Stimulated activated CD8-positive, alpha-beta memory T cell treated with anti-CD3 and anti-CD28 coated beads, Interleukin-4, amount 100 ng/mL, for 1 hour (primary cell): ENCODE data around the gene FOXJ3.

ENCODE experiments used
- DNase-seq, 2 donors: peaks; one replicate each; pipeline ENCODE4 v3.0.0-alpha.2; 2020; ENCODE audit warnings: low read depth in 2 of 2, low spot score in 1 of 2

The FOXJ3 gene

DNA sequence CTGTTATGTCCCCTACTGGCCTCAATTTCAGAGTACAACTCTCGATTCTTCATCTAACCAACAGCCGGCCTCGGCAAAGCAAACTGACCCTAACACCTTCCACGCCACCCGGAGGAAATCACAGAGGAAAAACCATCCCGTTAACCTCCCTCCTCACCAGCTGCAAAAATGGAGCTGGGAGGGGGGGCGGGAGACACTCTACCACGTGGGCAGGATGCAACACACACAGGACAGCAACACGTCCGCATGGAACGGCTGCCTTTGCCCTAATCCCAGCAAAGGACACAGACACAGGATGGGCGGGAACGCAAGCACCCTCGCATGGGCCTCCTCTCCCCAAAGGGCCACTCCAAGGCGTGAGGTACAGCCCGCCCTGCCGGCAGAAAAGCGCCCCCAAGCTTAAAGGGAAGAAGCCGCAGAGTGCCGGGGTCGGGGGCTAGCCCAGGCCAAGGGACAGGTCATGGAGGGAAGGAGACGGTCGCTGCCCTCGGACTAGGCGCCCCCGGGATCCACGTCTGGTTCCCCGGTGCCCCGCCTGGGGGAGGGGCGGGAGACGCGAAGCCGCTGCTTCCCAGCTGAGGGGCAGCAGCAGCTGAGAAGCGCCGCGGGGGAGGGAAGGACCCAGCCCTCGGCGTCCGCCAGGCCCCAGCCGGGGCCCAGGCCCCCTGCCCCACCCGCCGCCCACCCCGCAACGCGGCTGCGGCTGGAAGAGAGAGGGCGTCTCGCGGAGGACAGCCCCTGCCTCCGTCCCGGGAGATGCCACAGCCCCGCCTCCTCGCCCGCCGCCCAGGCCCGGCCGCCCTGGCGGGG, 590 bp downstream of the FOXJ3 start:
- DNase-seq = no peak

DNA sequence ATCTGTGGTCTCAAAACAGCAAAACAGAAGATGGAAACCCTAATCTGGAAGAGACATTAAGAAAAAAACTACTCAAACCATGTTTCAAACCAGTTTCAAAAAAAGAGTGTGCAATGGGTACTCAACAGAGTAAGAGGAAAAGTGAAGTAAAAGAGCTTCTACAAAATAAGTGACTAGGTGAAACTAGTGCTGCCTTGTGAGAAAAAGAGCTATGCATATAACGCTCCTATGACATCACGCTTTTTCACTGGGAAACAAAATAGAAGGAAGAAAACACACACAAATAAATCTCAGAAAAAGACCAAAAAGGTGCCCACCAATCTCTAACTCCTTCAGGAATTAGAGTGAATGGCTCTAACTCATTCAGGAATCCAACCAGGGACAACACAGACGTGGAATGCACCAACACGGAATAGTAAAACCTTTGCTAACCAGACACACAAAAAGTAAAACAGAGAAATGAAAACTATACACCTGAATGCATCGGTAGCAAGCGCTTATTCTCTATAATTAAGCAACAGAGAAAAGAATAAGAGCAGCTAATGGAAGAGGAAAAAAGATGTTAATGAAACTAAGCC, 1.3 kb downstream of the FOXJ3 start:
- no peak for DNase-seq

- DNase-seq = no peak
Measured at GRCh38 chr1:42332877-42333276, 2.2 kb downstream of the FOXJ3 start.

GRCh38 chr1:42330215-42330614, 4.8 kb downstream of the FOXJ3 start:
- DNase-seq = no peak

DNA sequence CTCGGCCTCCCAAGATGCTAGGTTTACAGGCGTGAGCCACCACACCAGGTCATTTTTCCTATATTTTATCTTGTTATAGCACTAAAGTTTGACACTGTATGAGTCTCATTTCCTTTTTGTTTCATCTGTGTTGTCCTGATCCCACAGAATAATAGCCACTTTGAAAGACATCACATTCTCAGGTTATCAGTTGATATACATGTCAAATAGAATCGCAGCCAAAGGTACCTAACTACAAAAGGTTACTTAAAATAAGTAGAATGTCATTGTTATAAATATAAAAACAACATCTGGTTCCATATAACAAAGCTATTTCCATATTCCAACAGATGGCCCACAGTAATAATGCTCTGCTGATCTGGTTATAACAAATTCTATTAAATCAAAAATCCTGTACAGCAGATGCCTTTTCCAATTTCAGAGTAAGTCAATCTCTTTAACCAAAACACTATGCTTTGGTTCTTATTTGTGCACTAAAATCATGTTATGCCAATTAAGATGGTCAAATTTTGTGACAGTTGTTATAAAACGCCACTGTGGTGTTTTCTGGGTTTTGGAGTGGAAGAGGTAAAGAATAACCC, 6.0 kb downstream of the FOXJ3 start:
- no peak for DNase-seq

DNA sequence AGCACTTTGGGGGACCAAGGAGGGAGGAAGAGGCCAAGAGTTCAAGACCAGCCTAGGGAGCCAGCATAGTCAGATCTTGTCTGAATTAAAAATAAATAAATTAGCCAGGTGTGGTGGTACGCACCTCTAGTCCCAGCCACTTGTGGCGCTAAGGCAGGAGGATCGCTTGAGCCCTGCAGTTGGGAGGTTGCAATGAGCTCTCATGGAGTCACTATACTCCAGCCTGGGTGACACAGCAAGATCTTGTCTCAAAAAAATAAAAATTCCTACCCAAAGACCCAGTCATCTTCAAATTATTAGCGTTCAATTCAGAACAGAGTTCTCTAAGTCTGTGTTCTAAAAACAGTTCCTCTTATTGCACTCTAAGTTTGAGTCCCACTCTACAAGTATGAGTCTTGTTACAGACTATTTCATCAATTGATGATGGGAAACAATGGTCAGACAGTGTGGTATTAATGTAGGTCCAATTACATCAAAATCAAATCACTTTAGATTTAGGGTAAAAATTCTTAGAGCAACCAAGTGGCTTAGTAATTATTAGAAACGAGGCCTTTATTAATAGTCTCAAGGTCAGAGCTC, 6.9 kb downstream of the FOXJ3 start:
- DNase-seq = no peak

DNA sequence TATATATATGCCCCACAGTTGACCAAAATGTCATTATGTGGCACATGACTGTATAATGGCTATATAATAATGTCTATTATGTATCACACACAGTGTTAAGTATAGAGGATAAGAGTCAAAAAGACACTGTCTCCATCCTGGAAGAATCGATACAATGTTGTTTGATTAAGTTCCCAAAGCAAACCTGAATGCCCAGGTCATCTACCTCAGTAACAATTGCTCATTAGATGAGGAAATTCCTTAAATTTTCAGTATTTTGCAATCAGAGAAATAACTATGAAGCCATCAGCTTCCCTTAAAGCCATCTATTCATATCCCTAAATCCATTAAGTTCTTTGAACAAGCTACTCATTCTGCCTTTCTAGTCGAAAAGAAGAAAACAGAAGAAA, 10.0 kb downstream of the FOXJ3 start:
- DNase-seq = no peak

DNA sequence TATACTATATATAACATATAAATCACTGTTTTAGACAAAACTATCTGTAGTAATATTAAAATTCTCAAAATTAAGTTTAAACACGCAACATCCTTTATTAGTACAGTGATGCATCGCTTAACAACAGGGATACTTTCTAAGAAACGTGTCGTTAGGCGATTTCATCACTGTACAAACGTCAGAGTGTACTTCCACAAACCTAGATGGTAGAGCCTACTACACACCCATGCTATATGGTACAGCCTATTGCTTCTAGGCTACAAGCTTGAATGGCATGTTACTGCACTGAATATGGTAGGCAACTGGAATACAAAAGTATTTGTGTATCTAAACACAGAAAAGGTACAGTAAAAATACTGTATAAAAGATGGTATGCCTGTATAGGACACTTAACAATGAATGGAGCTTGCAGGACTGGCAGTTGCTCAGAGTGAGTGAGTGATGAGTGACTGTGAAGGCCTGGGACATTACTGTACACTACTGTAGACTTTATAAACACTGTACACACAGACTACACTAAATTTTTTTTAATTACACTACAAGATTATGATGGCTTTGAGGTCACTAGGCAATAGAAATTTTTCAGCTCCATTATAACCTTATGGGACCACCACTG, 10.5 kb downstream of the FOXJ3 start:
- no peak for DNase-seq

GRCh38 chr1:42323551-42323950, 11.5 kb downstream of the FOXJ3 start:
- DNase-seq = no peak

DNA sequence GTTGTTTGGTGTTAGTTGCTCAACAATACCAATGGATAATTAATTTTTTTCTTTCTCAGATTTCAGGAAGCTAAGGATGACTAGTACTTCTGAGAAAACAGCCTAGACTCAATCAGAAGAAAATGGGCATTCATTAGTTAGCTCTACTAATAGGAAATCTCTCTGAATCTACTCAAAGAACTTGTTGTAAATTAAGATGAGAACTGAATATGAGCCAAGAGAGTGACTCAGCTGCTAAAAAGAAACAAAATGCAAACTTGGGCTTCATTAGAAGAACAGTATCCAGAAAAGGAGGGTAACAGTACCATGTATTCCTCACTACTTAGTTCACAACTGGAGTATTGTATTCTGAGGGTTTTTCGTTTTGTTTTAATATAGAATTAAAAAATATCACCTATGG, 12.5 kb downstream of the FOXJ3 start:
- no peak for DNase-seq

DNA sequence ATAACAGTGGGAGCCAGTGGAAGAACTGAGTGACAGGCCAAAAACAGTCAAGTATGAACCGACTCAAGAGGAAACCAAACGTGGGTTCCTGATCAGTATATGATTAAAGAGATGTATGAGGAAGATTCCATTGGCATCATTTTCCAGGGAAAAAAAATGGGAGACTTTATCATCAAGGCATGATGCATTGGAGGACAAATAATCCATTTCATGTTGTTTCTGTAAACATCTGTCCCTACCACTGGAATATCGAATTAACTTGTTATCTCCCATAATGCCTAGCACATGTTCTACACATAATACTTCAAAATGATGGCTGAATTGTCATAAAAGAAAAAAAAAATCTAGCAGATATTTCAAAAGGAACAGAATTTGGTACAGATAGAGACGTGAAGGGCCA, 13.3 kb downstream of the FOXJ3 start:
- DNase-seq = no peak

DNA sequence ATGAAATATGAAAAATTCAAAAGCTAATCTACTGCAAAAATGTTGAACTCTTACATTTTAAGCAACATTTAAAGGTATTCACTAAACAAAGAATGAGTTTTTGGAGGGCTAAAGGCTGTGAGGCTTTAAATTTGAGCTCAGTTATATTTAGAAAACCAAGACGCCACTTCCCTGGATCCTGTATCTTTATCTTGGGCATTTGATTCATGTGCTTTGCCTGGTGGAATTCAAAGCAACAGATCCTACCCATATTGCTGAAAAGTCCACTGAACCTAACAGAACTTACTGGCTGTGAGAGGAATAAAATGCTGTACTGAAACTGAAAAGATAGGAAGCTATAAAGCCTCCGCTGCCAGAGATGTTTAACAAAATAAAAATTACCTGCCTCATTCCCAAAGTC, 14.3 kb downstream of the FOXJ3 start:
- no peak for DNase-seq

DNA sequence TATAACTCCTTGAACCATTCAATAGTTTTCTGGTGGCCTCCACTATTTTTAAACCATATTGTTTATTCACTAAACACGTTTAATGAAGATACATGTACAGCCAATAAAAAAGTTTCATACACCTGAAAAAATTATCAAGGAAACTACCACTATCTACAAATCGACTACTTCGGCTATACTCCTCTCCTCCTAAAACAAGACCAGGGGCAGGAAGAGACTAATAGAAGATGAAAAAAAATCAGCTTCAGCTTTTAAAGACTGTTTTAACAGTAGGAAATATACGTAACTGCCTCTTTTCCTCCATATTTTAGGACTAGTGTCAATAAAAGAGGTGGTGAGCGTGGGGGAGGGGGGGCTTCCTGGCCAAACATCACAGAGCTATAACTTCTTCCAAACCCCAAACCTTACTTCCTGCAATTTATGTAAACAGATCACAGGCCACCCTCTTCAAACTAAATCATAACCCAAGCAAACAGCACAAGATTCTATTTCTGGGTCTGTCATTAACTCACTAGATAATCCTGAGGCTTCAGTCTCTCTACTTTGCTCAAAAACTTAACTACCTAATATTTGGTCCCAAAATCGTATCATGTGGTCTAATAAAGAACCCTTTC, 15.1 kb downstream of the FOXJ3 start:
- no peak for DNase-seq

DNA sequence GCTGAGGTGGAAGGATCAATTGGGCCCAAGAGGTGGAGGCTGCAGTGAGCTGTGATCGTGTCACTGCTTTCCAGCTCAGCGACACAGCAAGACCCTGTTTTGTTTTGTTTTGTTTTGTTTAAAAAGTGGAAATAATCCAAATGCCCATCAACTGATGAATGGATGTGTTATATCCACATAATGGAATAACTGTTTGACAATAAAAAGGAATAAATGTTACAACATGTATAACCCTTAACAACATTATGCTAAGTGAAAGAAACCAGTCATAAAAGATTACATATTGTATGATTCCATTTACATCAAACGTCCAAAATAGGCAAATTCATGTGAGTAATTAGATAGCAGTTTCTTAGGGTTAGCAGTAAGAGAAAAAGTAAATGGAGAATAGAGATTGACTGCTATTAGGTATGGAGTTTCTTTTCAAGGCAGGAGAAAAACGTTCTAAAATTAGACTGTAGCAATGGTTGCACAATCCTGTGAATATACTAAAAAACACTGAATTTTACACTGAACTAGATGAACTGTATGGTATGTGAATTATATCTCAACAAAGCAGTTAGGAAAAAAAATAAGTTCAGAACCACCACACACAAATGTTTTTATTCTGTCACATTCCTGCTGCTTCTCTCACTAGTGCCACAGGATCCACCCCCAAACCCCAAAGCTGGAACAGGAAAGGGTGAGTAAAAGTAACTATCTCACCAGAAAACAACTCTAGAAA, 15.7 kb downstream of the FOXJ3 start:
- no peak for DNase-seq

DNA sequence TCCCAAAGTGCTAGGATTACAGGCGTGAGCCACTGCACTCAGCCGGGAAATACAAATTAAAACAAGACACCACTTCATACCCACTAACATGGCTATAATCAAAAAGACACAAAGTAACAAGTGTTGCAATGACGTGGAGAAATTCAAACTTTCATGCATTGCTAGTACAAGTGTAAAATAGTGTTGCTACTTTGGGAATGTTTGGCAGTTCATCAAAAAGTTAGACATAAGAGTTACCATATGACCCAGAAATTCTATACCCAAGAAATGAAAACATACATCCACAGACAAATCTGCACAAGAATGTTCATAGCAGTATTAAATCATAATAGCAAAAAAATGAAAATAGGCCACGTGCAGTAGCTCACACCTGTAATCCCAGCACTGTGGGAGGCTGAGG, 16.4 kb downstream of the FOXJ3 start:
- no peak for DNase-seq

GRCh38 chr1:42317308-42317707, 17.7 kb downstream of the FOXJ3 start:
- DNase-seq = no peak

- DNase-seq = no peak
Measured at GRCh38 chr1:42316292-42316691, 18.7 kb downstream of the FOXJ3 start.

DNA sequence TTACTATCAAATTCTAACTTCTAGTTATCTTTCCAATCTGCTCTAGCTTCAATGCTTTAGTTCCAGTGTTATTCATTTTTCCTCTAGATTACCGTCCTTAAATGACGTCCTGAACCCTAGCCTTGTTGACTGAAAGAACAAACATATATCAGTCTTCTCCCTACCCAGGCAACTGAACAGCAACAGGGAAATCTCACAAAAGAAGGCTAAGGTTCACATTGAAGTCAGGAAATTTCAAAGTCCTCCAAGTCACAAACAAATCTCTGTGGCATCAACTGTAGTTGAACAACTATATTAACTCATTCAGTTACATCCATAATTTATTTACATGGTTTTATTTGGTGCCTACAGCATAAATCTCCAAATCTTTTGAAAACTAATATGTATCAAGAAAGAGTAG, 19.5 kb downstream of the FOXJ3 start:
- DNase-seq = no peak

- DNase-seq = no peak
Measured at GRCh38 chr1:42313970-42314369, 21.1 kb downstream of the FOXJ3 start.

GRCh38 chr1:42312576-42313212, 22.3 kb downstream of the FOXJ3 start:
- DNase-seq = no peak
